Skin epidermis (tissue), 12 donors: ENCODE results near the gene GYPB.
"Not testable (repeated sequence)": the region's sequence is repeated elsewhere in the genome, so short reads cannot be mapped to it uniquely, and the experiment has no call there.

Source experiments
- H3K27ac ChIP-seq, 21 experiments: fragments of 200-600 bp; sonication (generic) in 11 of 21; one replicate each; pipeline ENCODE4 v1.5.0; 2020; ENCODE audit warnings: mild to moderate bottlenecking in 3 of 21, inconsistent platforms in 2 of 21, moderate library complexity in 2 of 21
- H3K4me3 ChIP-seq, 7 experiments: fragments of 200-600 bp; sonication (generic) in 2 of 7; one replicate each; pipeline ENCODE4 v1.5.0; 2020; ENCODE audit warnings: inconsistent platforms in 2 of 7, mild to moderate bottlenecking in 2 of 7, moderate library complexity in 1 of 7

Gene GYPB

GRCh38 chr4:143950967-143951366 lies 68.2 kb downstream of the GYPB start:
- not testable (repeated sequence) for H3K4me3 ChIP-seq, H3K27ac ChIP-seq

- H3K4me3 ChIP-seq, H3K27ac ChIP-seq: not testable (repeated sequence)
These were observed 69.0 kb downstream of the GYPB start for GRCh38 chr4:143950185-143950584.

- H3K27ac ChIP-seq, H3K4me3 ChIP-seq: not testable (repeated sequence)
These were observed 71.7 kb downstream of the GYPB start for GRCh38 chr4:143947493-143947892.
